ENCODE measurements around the gene CASP3.
"Not testable (repeated sequence)": the region's sequence is repeated elsewhere in the genome, so short reads cannot be mapped to it uniquely, and the experiment has no call there.

Gene CASP3

DNA sequence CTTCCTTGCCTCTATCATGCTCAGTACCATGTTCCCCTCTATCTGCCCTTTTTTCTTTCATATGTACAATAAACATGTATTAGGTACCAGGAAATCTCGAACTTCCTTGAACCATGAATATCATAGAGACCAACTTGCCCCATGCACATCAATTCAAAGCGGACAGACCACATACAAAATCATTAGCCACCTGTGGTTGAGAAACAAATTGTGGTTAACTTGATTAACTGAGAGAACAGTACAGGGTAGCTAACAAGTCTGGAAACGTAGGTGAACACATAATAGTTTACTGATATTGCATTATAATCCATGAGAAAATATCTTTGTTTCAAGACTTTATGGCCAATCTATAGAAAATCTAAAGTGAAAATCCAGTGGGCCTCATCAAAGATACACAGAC, 8.2 kb downstream of the CASP3 start:
- POLR2A ChIA-PET, result no interaction called here
- CTCF ChIA-PET, result no interaction called here
- TF ChIP-seq, protein P1, sequence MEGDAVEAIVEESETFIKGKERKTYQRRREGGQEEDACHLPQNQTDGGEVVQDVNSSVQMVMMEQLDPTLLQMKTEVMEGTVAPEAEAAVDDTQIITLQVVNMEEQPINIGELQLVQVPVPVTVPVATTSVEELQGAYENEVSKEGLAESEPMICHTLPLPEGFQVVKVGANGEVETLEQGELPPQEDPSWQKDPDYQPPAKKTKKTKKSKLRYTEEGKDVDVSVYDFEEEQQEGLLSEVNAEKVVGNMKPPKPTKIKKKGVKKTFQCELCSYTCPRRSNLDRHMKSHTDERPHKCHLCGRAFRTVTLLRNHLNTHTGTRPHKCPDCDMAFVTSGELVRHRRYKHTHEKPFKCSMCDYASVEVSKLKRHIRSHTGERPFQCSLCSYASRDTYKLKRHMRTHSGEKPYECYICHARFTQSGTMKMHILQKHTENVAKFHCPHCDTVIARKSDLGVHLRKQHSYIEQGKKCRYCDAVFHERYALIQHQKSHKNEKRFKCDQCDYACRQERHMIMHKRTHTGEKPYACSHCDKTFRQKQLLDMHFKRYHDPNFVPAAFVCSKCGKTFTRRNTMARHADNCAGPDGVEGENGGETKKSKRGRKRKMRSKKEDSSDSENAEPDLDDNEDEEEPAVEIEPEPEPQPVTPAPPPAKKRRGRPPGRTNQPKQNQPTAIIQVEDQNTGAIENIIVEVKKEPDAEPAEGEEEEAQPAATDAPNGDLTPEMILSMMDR (IDR thresholded peaks at IDR 0.05; ENCODE audit: control extremely low read depth, extremely low read depth, low read depth, missing control alignments), result no peak
- DNase-seq (ENCODE audit: extremely low spot score), result no peak

DNA sequence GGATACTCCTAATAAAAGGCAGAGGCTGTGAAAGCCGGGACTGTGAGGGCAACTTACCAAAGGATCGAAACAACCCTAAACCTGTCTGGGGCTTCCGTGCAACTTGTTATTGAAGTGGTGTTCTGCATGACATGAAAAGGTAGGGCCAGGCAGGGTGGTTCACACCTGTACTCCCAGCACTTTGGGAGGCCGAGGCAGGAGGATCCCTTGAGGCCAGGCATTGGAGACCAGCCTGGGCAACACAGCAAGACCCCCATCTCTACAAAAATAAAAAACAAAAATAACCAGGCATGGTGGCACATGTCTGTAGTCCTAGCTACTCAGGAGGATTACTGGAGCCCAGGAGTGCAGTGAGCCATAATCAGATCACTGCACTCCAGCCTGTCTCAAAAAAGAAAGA, 12.3 kb downstream of the CASP3 start:
- ChIA-PET CTCF (interaction anchor here (1.0 to 2.3 kb wide), 3 partner anchors 12 to 71 kb away, joined by 3 to 9 read pairs (median 3); partner anchors contain the start of genes CASP3 and PRIMPOL), POLR2A (no interaction called here)
- TF ChIP-seq, protein P1 (IDR thresholded peaks at IDR 0.05; ENCODE audit: control extremely low read depth, extremely low read depth, low read depth, missing control alignments), result no peak
- DNase-seq (ENCODE audit: extremely low spot score), result no peak

DNA sequence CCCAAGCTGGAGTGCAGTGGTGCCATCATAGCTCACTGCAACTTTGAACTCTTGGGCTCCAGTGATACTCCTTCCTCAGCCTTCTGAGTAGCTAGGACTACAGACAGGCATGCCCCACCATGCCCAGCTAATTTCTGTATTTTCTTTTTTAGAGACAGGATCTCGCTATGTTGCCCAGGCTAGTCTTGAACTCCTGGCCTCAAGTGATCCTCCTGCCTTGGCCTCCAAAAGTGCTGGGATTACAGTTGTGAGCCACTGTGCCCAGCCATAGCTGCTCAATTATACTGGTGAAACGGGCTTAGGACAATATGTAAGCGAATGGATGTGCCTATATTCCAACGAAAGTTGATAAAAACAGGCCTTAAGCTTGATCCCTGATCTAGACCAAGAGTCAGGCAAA, 13.1 kb downstream of the CASP3 start:
- no peak for DNase-seq (ENCODE audit: extremely low spot score)
- TF ChIP-seq, protein P1 (IDR thresholded peaks at IDR 0.05; ENCODE audit: control extremely low read depth, extremely low read depth, low read depth, missing control alignments), result no peak
- ChIA-PET POLR2A (interaction anchor here (0.7 kb wide), 1 partner anchor 27 kb away, joined by 4 read pairs; no protein-coding TSS in a partner anchor), CTCF (interaction anchor here (1.0 to 2.3 kb wide), 6 partner anchors 9 to 371 kb away, joined by 3 to 9 read pairs (median 4); partner anchors contain the start of genes CASP3 and PRIMPOL)

DNA sequence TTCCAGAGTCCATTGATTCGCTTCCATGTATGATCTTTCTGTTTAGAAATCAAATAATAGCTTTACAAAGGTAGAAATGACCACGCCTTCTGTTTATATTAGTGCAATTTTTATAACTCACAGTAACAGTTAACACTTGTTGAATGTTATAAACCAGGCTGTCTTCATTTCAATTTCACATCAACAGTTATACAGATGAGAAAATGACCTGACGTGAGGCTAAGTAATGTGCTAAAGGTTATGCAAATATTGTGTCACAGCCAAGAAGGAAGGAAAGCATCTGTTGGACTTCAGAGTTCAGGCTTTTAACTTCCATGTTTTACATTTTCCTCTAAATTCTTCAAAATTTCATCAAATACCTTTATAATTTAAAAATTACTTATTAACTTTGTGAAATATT, 13.9 kb downstream of the CASP3 start:
- POLR2A ChIA-PET, result interaction anchor here (0.6 kb wide), 1 partner anchor 14 kb away, joined by 3 read pairs; the partner anchor contains the start of genes CASP3 and PRIMPOL
- TF ChIP-seq, protein P1 (IDR thresholded peaks at IDR 0.05; ENCODE audit: control extremely low read depth, extremely low read depth, low read depth, missing control alignments), result no peak
- CTCF ChIA-PET, result interaction anchor here (1.0 to 2.3 kb wide), 4 partner anchors 9 to 371 kb away, joined by 3 to 9 read pairs (median 5); partner anchors contain the start of genes CASP3 and PRIMPOL
- DNase-seq (ENCODE audit: extremely low spot score), result no peak

DNA sequence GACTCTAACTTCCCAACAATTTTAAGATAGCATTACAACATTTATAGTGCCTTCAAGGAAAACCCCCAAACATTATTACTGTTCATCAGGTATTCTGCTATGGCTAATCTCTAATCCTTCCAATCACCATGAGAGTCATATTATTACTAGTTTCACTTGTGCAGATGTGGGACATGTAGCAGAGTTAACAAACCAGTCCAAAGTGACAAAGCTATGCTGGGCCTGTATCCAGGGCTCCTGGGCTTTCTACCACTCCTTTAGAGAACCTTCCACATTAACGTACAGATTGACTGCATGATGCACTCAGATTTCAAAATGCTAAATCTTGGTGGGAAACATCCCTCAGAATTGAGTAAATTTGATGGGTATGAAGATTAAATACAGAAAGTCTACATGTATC, 16.4 kb downstream of the CASP3 start:
- no peak for DNase-seq (ENCODE audit: extremely low spot score)
- CTCF ChIA-PET, result interaction anchor here (1.0 to 2.8 kb wide), 4 partner anchors 10 to 26 kb away, joined by 3 to 12 read pairs (median 6); no protein-coding TSS in a partner anchor
- POLR2A ChIA-PET, result interaction anchor here (2.1 kb wide), 1 partner anchor 17 kb away, joined by 5 read pairs; the partner anchor contains the start of genes CASP3 and PRIMPOL
- TF ChIP-seq, protein P1 (IDR thresholded peaks at IDR 0.05; ENCODE audit: control extremely low read depth, extremely low read depth, low read depth, missing control alignments), result no peak

DNA sequence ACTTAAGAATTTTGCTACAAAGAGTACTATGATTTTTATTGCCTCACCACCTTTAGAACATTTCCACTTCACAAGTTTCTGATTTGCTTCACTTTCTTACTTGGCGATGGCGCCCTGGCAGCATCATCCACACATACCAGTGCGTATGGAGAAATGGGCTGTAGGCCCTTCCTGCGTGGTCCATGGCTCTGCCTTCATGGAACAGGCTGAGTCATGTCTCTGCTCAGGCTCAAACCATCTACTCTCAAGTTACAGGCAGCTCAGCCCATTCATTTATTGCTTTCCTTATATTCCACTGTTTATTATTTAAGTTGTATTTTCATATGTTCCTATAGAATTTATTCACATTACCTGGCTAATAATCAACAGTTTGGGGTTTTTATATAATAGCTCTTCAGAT, 21.1 kb downstream of the CASP3 start:
- DNase-seq (ENCODE audit: extremely low spot score), result no peak
- POLR2A ChIA-PET, result no interaction called here
- TF ChIP-seq, protein P1 (IDR thresholded peaks at IDR 0.05; ENCODE audit: control extremely low read depth, extremely low read depth, low read depth, missing control alignments), result no peak
- CTCF ChIA-PET, result interaction anchor here (0.5 to 2.7 kb wide), 3 partner anchors 11 to 52 kb away, joined by 3 to 20 read pairs (median 4); no protein-coding TSS in a partner anchor

DNA sequence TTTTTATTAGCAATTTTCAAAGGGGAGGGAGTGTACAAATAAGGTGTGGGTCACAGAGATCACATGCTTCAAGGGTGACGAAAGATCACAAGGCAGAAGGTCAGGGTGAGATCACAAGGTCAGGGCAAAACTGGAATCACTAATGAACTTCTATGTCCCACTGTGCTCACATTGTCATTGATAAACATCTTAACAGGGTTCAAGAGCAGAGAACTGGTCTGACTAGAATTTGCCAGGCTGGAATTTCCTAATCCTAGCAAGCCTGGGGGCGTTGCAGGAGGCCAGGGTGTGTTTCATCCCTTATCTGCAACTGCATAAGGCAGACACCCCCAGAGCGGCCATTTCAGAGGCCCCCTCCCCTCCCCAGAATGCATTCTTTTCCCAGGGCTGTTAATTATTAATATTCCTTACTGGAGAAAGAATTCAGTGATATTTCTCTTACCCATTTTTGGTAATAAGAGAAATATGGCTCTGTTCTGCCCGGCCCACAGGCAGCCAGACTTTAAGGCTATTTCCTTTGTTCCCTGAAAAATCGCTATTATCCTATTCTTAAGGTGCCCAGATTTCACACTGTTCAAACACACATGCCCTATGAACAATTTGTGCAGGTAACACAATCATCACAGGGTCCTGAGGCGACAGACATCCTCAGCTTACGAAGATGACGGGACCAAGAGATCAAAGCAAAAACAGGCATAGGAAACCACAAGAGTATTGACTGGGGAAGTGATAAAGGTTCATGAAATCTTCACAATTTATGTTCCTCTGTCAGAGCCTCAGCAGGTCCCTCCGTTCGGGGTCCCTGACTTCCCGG, 23.3 kb downstream of the CASP3 start:
- DNase-seq (ENCODE audit: extremely low spot score); POLR2A ChIA-PET: not testable (repeated sequence)
- CTCF ChIA-PET, result interaction anchor here (0.9 to 1.8 kb wide), 3 partner anchors 9 to 79 kb away, joined by 3 to 6 read pairs (median 3); no protein-coding TSS in a partner anchor

Data from GM10248 (cell line).